Ascending aorta (tissue), 2 donors: ENCODE results near the gene ATP6AP2. TPM values are rescaled to one million over a fixed set of nuclear protein-coding genes. Genes with fewer than 3 reads are reported as not detected.

ENCODE experiments used
- DNase-seq, 2 donors: peaks; one replicate each; pipeline ENCODE4 v3.0.0-alpha.2; 2019; ENCODE audit warnings: low spot score in 2 of 2
- H3K27ac ChIP-seq, 2 donors: fragments of 200-600 bp; sonication (generic); one replicate each; pipeline ENCODE4 v1.5.1; 2016 to 2017; ENCODE audit warnings: mild to moderate bottlenecking in 1 of 2
- H3K27me3 ChIP-seq: fragments of 200-600 bp; sonication (generic); one replicate; pipeline ENCODE4 v1.5.1; 2017
- H3K36me3 ChIP-seq, 2 donors: fragments of 200-600 bp; sonication (generic); one replicate each; pipeline ENCODE4 v1.5.1; 2016
- H3K4me1 ChIP-seq, 2 donors: fragments of 200-600 bp; sonication (generic); one replicate each; pipeline ENCODE4 v1.5.1; 2016 to 2017; ENCODE audit warnings: mild to moderate bottlenecking in 1 of 2
- H3K4me3 ChIP-seq, 2 donors: fragments of 200-600 bp; sonication (generic); one replicate each; pipeline ENCODE4 v1.5.1; 2016 to 2017; ENCODE audit warnings: mild to moderate bottlenecking in 1 of 2
- H3K9me3 ChIP-seq, 2 donors: fragments of 200-600 bp; sonication (generic); one replicate each; pipeline ENCODE4 v1.5.1; 2016
- intact Hi-C: fragments of 100-400 bp; cut with DNase I; formaldehyde crosslinking; loops from one replicate; pipeline ENCODE4 v1.15.1; 2023
- total RNA-seq: library from RNA; depleted of rRNA; stranded (reverse); fragments of >200 nt; gene quantifications from one replicate; pipeline ENCODE4 v1.1.0, GENCODE V29; 2016
- TF ChIP-seq, protein P1 (sequence below), 3 experiments: fragments of 200-600 bp in 2 of 3; fragments of 450-650 bp in 1 of 3; sonication (generic) in 2 of 3; IDR thresholded peaks; one replicate each; pipeline ENCODE4 v1.5.1; 2016 to 2019; ENCODE audit warnings: antibody characterized with exemption in 3 of 3, mild to moderate bottlenecking in 1 of 3, moderate library complexity in 1 of 3

The ATP6AP2 gene
- total RNA-seq, 1 donor from 2014 or later, result 61.9 TPM

DNA sequence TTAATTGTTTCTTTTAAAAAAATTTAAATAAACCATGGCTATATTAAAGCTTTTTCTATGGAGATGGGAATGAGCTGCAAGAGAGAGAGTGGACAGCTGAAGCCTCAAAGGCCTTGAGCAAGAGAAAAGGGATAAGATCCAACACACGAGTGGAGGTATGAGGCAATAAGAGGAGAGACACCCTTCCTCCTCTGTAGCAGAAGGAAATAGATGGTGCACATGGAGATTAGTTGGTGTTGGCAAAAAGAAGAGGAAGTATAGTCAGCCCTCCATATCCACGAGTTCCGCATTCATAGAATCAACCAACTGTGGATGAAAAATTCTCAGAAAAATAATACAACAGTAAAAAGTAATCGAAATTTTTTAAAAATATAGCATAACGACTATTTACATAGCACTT lies 63.4 kb downstream of the ATP6AP2 start:
- no peak for DNase-seq
- Histone ChIP-seq H3K36me3 (peaks cover 0 to 5% of the 10 kb centered on the region in 2 donors), H3K4me3 (peak overlapping the region; percentile 28 to 51), H3K27me3 (no peaks in the 10 kb centered on the region), H3K9me3 (no peaks in the 10 kb centered on the region), H3K4me1 (peaks cover 0 to 18% of the 10 kb centered on the region in 2 donors), H3K27ac (peak overlapping the region; percentile 56 to 64)
- intact Hi-C loops, result loop anchor here (10.0 kb wide), 1 partner anchor 99 kb away; no protein-coding TSS in a partner anchor
- TF ChIP-seq, protein P1, sequence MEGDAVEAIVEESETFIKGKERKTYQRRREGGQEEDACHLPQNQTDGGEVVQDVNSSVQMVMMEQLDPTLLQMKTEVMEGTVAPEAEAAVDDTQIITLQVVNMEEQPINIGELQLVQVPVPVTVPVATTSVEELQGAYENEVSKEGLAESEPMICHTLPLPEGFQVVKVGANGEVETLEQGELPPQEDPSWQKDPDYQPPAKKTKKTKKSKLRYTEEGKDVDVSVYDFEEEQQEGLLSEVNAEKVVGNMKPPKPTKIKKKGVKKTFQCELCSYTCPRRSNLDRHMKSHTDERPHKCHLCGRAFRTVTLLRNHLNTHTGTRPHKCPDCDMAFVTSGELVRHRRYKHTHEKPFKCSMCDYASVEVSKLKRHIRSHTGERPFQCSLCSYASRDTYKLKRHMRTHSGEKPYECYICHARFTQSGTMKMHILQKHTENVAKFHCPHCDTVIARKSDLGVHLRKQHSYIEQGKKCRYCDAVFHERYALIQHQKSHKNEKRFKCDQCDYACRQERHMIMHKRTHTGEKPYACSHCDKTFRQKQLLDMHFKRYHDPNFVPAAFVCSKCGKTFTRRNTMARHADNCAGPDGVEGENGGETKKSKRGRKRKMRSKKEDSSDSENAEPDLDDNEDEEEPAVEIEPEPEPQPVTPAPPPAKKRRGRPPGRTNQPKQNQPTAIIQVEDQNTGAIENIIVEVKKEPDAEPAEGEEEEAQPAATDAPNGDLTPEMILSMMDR (IDR thresholded peaks at IDR 0.05), result no peak

GRCh38 chrX:40644821-40645358 lies 64.1 kb downstream of the ATP6AP2 start:
- Histone ChIP-seq H3K27ac (peak overlapping the region; percentile 56 to 64), H3K9me3 (no peaks in the 10 kb centered on the region), H3K27me3 (no peaks in the 10 kb centered on the region), H3K36me3 (peaks cover 0 to 5% of the 10 kb centered on the region in 2 donors), H3K4me1 (peaks cover 0 to 18% of the 10 kb centered on the region in 2 donors), H3K4me3 (peak overlapping the region; percentile 28 to 51)
- intact Hi-C loops, result loop anchor here (5.0 to 10.0 kb wide), 2 partner anchors 100 to 687 kb away; partner anchors contain the start of gene DDX3X
- TF ChIP-seq, protein P1 (IDR thresholded peaks at IDR 0.05), result no peak
- DNase-seq, result peak in 1 of 2 donors; percentile 79

DNA sequence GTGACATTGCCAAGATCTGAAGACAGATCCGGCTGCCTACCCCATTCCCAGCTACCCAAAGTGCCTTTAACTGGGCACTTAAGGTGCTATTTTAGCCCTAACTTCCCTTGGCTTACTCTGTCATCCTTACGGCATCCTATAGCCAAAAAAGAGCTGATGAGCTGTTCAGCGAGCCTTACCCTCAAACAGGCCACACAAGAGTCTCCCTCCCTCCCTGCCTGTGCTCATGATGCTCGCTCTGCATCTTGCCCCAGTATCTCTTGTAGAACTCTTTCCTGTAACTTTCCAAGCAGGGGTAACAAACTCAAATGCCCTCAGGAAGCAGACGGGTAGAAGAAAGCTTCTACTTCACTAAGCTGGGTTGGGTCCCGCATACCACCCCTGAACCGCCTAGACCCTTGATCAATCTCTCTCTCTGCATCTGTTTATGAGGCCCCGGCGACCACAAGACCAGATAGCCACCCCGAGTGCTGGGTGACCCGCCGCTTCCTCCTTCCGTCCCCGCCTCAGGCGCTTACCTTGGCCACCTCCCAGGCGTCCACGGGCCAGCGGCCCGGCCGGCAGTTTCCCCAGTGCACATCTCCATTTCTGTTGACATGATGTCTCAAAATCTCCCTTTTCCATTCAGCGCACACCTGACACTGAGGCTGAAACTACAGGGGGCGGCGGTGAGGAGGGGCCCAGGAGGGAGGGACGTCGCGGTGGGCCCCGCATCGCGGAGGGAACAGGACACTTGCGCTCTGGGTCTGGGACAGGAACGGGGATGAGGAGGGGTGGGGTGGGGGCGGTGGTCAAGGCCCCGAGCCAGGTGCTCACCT lies 65.9 kb downstream of the ATP6AP2 start:
- H3K36me3 ChIP-seq, result no peaks in the 10 kb centered on the region
- H3K27ac ChIP-seq, result peak overlapping the region; percentile 75
- peak overlapping the region; percentile 77 to 90 for H3K4me3 ChIP-seq
- intact Hi-C loops, result loop anchor here (1.0 to 10.0 kb wide), 4 partner anchors 66 to 686 kb away; partner anchors contain the start of genes ATP6AP2, DDX3X and USP9X
- TF ChIP-seq, protein P1 (IDR thresholded peaks at IDR 0.05), result no peak
- peak in 1 of 2 donors; percentile 69 for DNase-seq
- H3K4me1 ChIP-seq, result peaks cover 0 to 18% of the 10 kb centered on the region in 2 donors
- H3K27me3 ChIP-seq, result no peaks in the 10 kb centered on the region
- no peaks in the 10 kb centered on the region for H3K9me3 ChIP-seq

- DNase-seq, result peak; percentile 80 to 96
These were observed 66.8 kb downstream of the ATP6AP2 start, which contains the start of gene CXorf38 for GRCh38 chrX:40647307-40648197. Gene CXorf38, minus strand, starts transcription at chrX:40647561. Its CDS starts 41 bp downstream, at chrX:40647520.

More at GRCh38 chrX:40647307-40648197, 66.8 kb downstream of the ATP6AP2 start, which contains the start of gene CXorf38:
- intact Hi-C loops, result loop anchor here (1.0 to 10.0 kb wide), 5 partner anchors 67 to 685 kb away; partner anchors contain the start of genes ATP6AP2, DDX3X, MED14 and USP9X
- Histone ChIP-seq H3K4me3 (peak within 1 kb of the TSS; percentile 77 to 90), H3K36me3 (no peaks in the 10 kb centered on the region), H3K27me3 (no peaks in the 10 kb centered on the region), H3K9me3 (no peaks in the 10 kb centered on the region), H3K27ac (peak within 1 kb of the TSS; percentile 75 to 85), H3K4me1 (peaks cover 0 to 18% of the 10 kb centered on the region in 2 donors)
- TF ChIP-seq, protein P1 (IDR thresholded peaks at IDR 0.05), result no peak
